Measurements from ENCODE around the gene L1CAM.

DNA sequence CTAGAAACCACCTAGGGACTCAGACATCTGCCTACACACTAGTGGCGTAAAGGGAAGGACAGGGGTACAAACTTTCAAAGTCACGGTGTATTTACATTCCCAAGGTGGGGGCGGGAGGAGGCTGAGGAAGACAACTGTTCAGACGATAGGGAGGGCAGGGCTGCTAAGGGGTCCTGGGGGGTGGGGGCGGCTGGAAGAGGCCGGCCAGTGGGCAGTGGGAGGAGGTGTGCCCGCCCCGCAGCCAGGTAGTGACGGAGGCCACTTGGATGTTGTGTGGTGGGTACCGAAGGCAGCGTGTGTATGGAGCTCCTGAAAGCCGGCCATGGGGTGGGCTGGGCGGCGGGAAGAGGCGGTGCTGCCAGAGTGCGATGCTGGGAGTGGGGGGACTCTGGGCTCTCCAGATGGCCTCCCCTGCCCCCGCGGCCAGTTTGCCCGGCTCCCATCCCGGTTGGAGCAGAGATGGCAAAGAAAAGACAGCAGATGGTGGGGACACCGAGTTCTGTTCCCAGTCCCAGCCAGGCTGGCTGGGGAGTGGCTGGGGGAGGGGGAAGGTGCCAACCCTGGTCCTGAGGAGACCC is 24.2 kb downstream of the L1CAM start:
- no peak for TF ChIP-seq CTCF (IDR thresholded peaks at IDR 0.05)
- no peak for TF ChIP-seq EZH2 (IDR thresholded peaks at IDR 0.05)
- TF ChIP-seq EZH2phosphoT487 (IDR thresholded peaks at IDR 0.05): no peak

Measured in neural progenitor cell (in vitro differentiated cells).